Natural killer cell treated with Interleukin-12 subunit alpha and Interleukin-12 subunit beta and Interleukin-15 and Interleukin-18, amount 100 ng/mL, for 72 hours (primary cell): ENCODE results near the gene CRYZL1. TPM values are rescaled to one million over a fixed set of nuclear protein-coding genes. Genes with fewer than 3 reads are reported as not detected.
A peak's percentile ranks its signal among the peaks of the same experiment; 100 is the strongest.

ENCODE experiments used
- ATAC-seq, 2 donors: fragments of 150-1000 bp; cut with Tn5 transposase in 1 of 2; sonication (Bioruptor Pico), chemical (Tn5 transposase) in 1 of 2; 2 replicates each; pipeline ENCODE4 v1.10.0; 2021
- DNase-seq: peaks from one replicate; pipeline ENCODE4 v3.0.0; 2022; ENCODE audit warnings: low spot score
- H3K27ac Mint-ChIP-seq, 2 donors: 1 replicate in 1 of 2; 2 replicates in 1 of 2; pipeline ENCODE4 v1.8.0; 2022; ENCODE audit warnings: mixed read lengths in 2 of 2, mild to moderate bottlenecking in 1 of 2, moderate library complexity in 1 of 2
- H3K27me3 Mint-ChIP-seq, 2 donors: 1 replicate in 1 of 2; 2 replicates in 1 of 2; pipeline ENCODE4 v1.8.0; 2022; ENCODE audit warnings: mixed read lengths in 2 of 2
- H3K36me3 Mint-ChIP-seq: one replicate; pipeline ENCODE4 v1.8.0; 2022; ENCODE audit warnings: mixed read lengths
- H3K4me1 Mint-ChIP-seq, 2 donors: 1 replicate in 1 of 2; 2 replicates in 1 of 2; pipeline ENCODE4 v1.8.0; 2022; ENCODE audit warnings: low read depth in 2 of 2, mixed read lengths in 2 of 2, mild to moderate bottlenecking in 1 of 2
- H3K4me3 Mint-ChIP-seq: one replicate; pipeline ENCODE4 v1.8.0; 2022; ENCODE audit warnings: mixed read lengths
- H3K9me3 Mint-ChIP-seq: 2 replicates; pipeline ENCODE4 v1.8.0; 2022; ENCODE audit warnings: mixed read lengths
- total RNA-seq, 2 donors: library from RNA; stranded (reverse); gene quantifications; one replicate each; pipeline ENCODE4 v1.2.3, GENCODE V29; 2022

Gene CRYZL1
- total RNA-seq, 2 donors from 2014 or later: 28.0 to 31.7 TPM

DNA sequence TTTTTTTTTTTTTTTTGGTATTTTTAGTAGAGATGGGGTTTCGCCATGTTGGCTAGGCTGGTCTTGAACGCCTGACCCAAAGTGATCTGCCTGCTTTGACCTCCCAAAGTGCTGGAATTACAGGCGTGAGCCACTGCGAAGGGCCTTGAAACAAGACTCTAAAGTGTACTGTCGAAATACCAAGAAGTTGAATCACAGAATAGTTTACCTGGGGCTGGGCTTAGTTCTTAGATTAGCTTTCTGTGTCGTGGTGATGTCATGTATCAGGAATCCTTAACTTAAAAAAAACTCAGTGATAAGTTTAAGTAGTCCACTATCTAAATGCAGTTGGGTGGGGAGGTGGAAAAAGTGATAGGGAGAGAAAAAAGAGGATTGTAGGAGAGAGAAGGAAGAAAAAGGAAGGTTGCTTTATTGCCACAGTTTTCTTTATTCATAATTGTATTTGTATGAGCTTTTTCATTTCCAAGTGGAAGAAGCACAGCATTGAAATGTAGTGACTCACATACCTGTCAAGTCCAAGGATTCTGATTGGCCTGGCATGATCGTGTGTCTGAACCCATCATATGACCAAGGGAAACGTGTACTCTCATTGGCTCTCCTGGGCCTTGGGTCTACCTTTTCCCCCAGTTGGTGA lies 14.2 kb upstream of the CRYZL1 start:
- peaks cover 11 to 23% of the 10 kb centered on the region in 2 donors for H3K27me3 Mint-ChIP-seq
- no peak overlapping the region for H3K4me3 Mint-ChIP-seq
- no peaks in the 10 kb centered on the region for H3K36me3 Mint-ChIP-seq
- H3K27ac Mint-ChIP-seq: no peak overlapping the region
- DNase-seq (no peak), ATAC-seq (no peak)
- H3K9me3 Mint-ChIP-seq: no peaks in the 10 kb centered on the region
- no peaks in the 10 kb centered on the region for H3K4me1 Mint-ChIP-seq

DNA sequence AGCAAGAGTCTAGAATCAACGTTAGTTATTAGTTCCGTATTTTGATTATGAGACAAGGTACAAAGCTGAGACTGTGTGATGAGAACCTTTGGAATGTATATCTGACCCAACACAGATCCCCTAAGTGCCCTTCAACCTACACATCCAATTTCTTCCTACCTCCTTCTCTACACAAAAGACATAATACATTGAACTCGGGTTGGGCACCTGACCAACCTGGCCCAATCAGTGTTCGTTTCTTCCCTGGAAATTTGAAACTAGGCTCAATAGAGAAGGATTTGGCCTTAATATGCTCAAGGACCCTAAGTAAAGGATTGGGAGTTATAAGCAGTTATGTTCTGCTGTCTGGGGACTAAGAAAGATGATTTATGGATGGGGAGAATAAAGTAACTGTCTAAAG lies 12.9 kb upstream of the CRYZL1 start:
- ATAC-seq (no peak), DNase-seq (no peak)
- Mint-ChIP-seq H3K9me3 (no peaks in the 10 kb centered on the region), H3K27ac (no peak overlapping the region), H3K27me3 (peaks cover 14 to 16% of the 10 kb centered on the region in 2 donors), H3K36me3 (no peaks in the 10 kb centered on the region), H3K4me3 (no peak overlapping the region), H3K4me1 (no peaks in the 10 kb centered on the region)

DNA sequence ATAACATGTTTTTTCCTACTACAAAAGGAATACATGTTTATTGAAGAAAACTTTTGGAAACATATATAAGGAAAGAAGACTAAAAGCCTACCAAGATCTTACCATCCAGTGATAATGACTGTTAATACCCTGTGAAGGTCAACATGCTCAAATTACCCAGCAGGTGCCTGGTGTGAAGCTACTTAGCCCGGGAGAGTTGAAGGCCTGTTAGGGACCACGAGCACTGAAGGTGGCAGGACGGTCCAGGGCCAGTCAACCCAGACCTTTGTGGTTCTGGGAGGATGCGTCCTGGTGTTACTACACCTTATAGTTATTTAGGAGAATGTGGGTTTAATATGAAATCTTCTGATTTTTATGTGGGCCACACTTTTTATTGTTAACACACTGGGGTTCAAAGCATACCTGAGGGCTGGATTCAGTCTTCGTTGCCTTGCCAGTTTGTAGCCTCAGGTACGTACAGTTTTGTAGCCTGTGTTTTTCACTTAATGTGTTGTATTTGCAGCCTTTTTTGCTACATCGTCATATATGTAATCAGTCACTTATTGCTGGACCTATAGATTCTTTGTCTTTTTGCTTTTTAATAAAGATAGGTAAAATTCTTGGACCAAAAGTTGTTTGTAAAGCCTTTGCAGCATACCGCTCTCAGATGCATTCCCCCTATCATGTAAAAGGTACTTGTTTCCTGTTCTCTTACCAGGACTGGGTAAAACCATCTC lies 10.6 kb upstream of the CRYZL1 start:
- H3K4me3 Mint-ChIP-seq: no peak overlapping the region
- DNase-seq: no peak
- peaks cover 16% of the 10 kb centered on the region in 2 donors for H3K27me3 Mint-ChIP-seq
- H3K27ac Mint-ChIP-seq: no peak overlapping the region
- no peaks in the 10 kb centered on the region for H3K36me3 Mint-ChIP-seq
- no peak for ATAC-seq
- no peaks in the 10 kb centered on the region for H3K9me3 Mint-ChIP-seq
- no peaks in the 10 kb centered on the region for H3K4me1 Mint-ChIP-seq

DNA sequence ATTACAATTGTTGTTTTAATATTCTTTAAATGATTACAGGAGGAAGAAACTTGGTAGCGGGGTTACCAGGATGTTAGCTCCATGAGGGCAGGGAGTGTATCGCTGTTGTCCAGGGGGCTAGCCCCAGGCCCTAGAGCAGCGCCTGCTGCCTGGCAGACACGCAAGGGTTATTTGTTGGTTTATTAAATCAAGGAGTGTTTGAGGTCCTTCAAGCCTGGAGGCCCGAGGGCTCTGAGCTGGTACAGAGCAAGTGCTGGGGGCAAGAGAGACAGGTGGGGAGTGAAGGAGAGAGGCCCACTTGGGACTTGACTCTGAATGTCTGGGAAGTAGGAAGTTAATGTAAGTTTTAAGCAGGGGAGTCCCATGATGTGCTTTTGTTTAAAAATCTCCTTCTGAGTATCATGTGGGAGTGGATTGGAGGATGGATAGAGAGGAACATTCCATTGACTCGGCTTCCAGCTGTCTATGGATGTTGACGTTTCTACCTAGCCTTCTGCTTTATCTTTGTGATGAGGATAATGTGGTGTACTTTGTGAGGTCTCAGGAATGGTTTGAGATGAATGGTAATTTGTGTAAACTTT lies 9.5 kb upstream of the CRYZL1 start:
- ATAC-seq (no peak), DNase-seq (no peak)
- H3K36me3 Mint-ChIP-seq: no peaks in the 10 kb centered on the region
- no peaks in the 10 kb centered on the region for H3K9me3 Mint-ChIP-seq
- no peak overlapping the region for H3K27ac Mint-ChIP-seq
- H3K4me1 Mint-ChIP-seq: no peaks in the 10 kb centered on the region
- no peak overlapping the region for H3K4me3 Mint-ChIP-seq
- H3K27me3 Mint-ChIP-seq: peaks cover 13 to 14% of the 10 kb centered on the region in 2 donors

DNA sequence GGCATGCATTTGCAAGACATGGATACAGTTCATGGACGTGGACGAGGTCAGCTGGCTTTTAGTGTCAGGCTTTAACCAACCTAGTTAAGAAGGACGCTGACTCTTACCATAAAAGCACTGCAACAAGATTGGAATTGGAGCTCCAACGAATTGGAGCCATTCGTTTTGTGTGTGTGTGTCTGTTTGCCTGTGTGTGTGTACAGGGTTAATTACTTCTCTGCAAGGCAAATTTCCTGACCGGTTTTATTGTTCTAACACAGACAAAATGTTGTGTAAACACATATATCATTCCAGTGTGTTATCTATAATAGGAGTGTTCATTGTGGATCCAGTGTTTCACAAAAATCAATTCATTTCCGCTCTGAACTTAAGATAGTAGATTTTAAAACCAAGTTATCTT lies 8.7 kb upstream of the CRYZL1 start:
- no peaks in the 10 kb centered on the region for H3K4me1 Mint-ChIP-seq
- H3K27me3 Mint-ChIP-seq: peaks cover 7 to 12% of the 10 kb centered on the region in 2 donors
- H3K4me3 Mint-ChIP-seq: no peak overlapping the region

DNA sequence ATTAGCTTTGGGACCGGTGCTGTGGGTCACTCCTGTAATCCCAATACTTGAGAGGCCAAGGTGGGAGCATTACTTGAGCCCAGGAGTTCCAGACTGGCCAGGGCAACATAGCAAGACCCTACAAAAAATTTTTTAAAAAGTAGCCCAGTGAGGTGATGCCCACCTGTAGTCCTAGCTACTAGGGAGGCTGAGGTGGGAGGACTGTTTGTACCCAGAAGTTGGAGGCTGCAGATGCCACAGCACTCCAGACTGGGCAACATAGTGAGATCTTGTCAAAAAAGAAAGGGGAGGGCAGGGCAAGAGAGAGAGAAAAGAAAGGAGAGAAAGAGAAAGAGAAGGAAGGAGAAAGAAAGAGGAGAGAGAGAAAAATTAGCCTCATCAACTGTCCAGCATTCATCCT lies 7.0 kb upstream of the CRYZL1 start:
- H3K27me3 Mint-ChIP-seq: peaks cover 18 to 23% of the 10 kb centered on the region in 2 donors
- no peak for ATAC-seq

More for the DNA sequence above, 8.7 kb upstream of the CRYZL1 start:
- ATAC-seq (no peak), DNase-seq (no peak)
- H3K9me3 Mint-ChIP-seq: no peaks in the 10 kb centered on the region
- H3K36me3 Mint-ChIP-seq: no peaks in the 10 kb centered on the region
- no peak overlapping the region for H3K27ac Mint-ChIP-seq

DNA sequence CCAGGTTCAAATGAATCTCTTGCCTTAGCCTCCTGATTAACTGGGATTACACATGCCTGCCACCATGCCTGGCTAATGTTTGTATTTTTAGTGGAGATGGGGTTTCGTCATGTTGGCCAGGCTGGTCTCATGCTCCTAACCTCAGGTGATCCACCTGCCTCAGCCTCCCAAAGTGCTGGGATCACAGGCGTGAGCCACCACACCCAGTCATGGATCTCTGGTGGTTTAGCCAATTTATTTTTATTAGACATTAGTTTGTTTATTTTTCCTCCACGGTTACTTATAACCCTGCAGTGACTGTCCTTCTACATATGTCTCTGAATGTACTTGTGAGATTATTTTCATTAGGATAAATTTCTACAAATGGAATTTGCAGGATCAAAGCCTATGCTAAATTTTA lies 6.0 kb upstream of the CRYZL1 start:
- Mint-ChIP-seq H3K9me3 (no peaks in the 10 kb centered on the region), H3K4me1 (peaks cover 6 to 8% of the 10 kb centered on the region in 2 donors), H3K4me3 (no peak overlapping the region), H3K27ac (no peak overlapping the region), H3K27me3 (peaks cover 20 to 26% of the 10 kb centered on the region in 2 donors), H3K36me3 (no peaks in the 10 kb centered on the region)
- no peak for ATAC-seq
- DNase-seq: no peak

More for the DNA sequence above, 7.0 kb upstream of the CRYZL1 start:
- Mint-ChIP-seq H3K9me3 (no peaks in the 10 kb centered on the region), H3K27ac (no peak overlapping the region), H3K4me3 (no peak overlapping the region), H3K36me3 (no peaks in the 10 kb centered on the region), H3K4me1 (peaks cover 2 to 3% of the 10 kb centered on the region in 2 donors)
- no peak for DNase-seq

DNA sequence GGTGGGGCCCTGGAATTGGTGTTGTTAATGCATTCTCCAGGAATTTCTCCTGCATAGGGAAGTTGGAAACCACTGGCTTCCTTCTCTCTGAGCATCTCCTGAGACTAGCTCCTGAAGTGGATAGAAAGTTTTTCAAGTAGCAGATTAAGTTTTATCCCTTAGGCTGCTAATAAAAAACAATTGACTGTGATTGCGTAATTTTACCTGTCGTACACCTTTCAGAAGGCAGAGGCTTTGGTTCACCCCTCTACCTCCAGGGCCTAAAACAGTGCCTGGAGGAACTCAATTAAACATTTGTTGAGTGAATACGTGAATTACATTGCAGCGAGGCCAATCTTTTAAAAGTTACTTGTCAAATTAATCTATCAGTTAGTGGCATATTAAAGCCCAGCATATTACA lies 4.2 kb upstream of the CRYZL1 start:
- DNase-seq (no peak), ATAC-seq (no peak)
- Mint-ChIP-seq H3K27me3 (peaks cover 16 to 20% of the 10 kb centered on the region in 2 donors), H3K4me1 (peaks cover 10 to 16% of the 10 kb centered on the region in 2 donors), H3K36me3 (no peaks in the 10 kb centered on the region), H3K27ac (no peak overlapping the region), H3K9me3 (no peaks in the 10 kb centered on the region), H3K4me3 (no peak overlapping the region)

DNA sequence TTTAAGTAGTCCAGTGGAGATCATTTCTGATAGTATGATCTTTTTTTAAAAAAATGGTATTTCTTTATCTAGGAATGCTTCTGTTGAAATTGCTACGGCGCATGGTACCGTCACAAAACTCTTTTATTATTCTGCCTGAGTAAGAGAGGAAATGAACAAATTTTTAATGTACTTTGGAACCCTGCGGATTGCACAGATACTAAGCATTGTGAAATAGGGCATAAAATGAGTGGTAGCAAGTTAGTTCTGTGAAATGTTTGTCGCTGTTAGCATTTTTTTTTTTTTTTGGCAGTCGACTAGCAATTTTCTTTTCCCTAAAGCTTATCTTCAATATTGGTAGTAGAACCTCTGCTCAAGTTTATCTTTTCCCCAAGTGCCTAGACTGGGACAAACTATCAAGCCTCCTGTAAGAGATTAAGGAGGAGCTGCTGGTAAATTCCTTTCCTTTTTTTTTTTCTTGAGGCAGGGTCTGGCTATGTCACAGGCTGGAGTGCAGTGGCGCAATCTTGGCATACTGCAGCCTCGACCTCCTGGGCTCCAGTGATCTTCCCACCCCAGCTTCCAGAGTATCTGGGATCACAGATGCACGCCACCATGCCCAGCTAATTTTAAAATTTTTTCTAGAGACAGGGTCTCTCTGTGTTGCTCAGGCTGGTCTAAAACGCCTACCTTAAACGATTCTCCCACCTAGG lies 3.0 kb upstream of the CRYZL1 start:
- H3K4me1 Mint-ChIP-seq: peaks cover 10 to 16% of the 10 kb centered on the region in 2 donors
- no peak overlapping the region for H3K4me3 Mint-ChIP-seq
- H3K27ac Mint-ChIP-seq: no peak overlapping the region
- DNase-seq (no peak), ATAC-seq (no peak)
- no peaks in the 10 kb centered on the region for H3K36me3 Mint-ChIP-seq
- H3K9me3 Mint-ChIP-seq: no peaks in the 10 kb centered on the region
- peaks cover 13 to 20% of the 10 kb centered on the region in 2 donors for H3K27me3 Mint-ChIP-seq

DNA sequence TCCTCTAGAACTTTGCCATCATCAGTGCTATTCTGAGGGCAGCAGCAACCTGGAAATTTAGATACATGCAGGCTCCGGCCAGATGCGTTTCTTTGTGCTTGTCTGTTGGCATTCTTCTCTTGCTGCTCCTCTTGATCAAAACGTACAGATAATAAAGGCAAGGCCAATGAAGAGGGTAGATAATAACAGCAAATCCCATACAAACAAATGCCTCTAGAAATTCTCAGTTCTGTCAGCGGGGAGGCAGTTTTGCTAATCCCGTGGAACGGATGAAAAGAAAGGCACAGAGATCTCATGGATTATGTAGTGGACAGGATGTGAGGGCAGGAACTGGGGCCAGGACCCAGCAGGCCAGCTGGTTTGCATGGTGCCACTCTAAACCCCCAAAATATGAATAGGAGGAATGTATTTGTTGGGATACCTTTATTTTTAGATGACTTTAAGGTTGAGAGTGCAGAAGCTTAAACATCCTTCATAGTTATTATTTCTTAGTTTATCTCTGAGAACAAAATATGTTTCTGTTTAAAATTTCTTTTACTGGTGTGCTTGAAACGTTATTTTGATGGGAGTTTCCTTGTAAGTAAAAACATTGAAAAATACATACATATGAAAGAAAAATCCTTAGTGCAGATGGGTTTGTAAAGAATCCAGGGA lies 2.2 kb upstream of the CRYZL1 start:
- Mint-ChIP-seq H3K4me1 (peaks cover 10 to 16% of the 10 kb centered on the region in 2 donors), H3K36me3 (no peaks in the 10 kb centered on the region), H3K4me3 (peak overlapping the region; percentile 87), H3K9me3 (no peaks in the 10 kb centered on the region), H3K27me3 (peaks cover 10 to 20% of the 10 kb centered on the region in 2 donors), H3K27ac (no peak overlapping the region)
- DNase-seq: no peak
- ATAC-seq: no peak

DNA sequence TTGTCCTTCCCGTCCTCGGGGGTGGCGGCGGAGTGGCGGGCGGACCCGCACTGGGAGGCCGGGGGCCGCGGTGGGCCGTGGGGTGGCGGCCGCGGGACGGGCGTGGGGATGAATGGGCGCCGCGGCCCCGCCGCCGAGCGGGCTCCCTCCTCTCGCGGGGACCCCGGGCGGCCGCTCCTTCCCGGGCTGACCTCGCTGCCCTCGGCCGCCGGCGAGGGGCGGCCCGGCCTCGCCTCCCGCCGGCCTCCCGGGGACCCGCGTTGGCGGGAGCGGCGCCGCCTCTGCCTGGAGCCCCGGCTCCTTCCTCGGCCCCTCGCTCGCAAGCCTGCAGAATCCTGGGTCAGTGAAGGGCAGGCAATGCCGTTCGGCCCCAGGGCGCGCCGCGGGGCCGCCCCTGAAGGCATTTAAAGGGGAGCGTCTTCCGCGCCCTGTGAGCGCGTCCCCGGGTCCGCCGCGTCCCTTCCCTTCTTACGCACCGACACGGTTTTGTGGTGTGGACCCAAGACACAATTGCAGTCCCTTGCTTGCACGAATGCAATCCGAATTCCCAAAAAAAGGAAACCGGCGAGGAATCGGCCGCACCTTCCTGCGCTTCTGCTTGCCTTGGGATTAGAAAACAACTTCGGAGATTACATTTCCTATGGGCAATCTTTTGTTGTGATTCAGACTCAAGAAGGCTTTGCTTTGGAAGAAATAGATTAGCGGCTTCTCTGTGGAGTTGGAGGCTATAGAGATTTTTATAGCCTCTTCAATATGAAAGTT lies 1.5 kb upstream of the CRYZL1 start:
- no peak for ATAC-seq
- no peak for DNase-seq
- peaks cover 7 to 20% of the 10 kb centered on the region in 2 donors for H3K27me3 Mint-ChIP-seq
- H3K27ac Mint-ChIP-seq: no peak overlapping the region
- peak overlapping the region; percentile 87 for H3K4me3 Mint-ChIP-seq
- no peaks in the 10 kb centered on the region for H3K9me3 Mint-ChIP-seq
- H3K36me3 Mint-ChIP-seq: no peaks in the 10 kb centered on the region
- peaks cover 10 to 16% of the 10 kb centered on the region in 2 donors for H3K4me1 Mint-ChIP-seq

DNA sequence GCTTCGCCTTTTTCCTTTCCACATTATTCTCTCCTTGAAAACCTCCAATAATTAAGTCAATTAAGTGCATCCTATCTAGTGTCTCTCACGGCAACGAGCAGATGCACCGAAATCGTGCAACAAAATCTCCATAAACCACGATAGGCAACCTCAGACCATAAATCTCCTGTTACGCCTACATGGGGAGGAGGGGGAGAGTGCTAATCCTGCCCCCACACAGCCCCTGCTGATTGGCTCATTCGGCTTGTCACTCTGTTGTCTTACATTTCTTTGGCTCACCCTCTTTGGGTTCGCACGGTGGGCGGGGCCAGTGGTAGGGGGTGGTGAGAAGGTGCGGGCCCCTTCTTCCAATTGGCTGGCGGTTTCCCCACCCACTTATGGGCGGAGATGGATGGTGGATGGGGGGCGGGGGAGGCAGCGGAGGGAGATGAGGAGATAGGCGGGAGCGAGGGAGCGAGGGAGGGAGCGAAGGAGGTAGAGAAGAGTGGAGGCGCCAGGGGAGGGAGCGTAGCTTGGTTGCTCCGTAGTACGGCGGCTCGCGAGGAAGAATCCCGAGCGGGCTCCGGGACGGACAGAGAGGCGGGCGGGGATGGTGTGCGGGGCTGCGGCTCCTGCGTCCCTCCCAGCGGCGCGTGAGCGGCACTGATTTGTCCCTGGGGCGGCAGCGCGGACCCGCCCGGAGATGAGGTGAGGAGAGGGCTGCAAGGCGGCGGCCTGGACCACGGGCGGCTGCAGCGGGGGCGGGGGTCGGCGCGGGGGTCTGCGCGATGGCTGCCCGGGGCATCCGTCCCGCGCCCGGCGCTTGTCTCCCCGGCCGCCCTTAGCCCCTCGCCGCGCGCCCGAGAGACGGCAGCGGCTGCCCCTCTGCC lies 720 bp upstream of the CRYZL1 start, which contains the start of gene ITSN1:
Gene ITSN1, plus strand, starts transcription at position 475 of the 869 bp plus-strand sequence. CDS start 76,328 bp downstream, outside the sequence.
- Mint-ChIP-seq H3K36me3 (no peaks in the 10 kb centered on the region), H3K4me1 (peaks cover 10 to 21% of the 10 kb centered on the region in 2 donors), H3K27me3 (peaks cover 7 to 20% of the 10 kb centered on the region in 2 donors), H3K9me3 (no peaks in the 10 kb centered on the region), H3K4me3 (peak within 1 kb of the TSS; percentile 88), H3K27ac (peak within 1 kb of the TSS; percentile 80 to 82)
- DNase-seq (peak; percentile 99), ATAC-seq (peak; percentile 94 to 95)
